DOHH2 (cell line): ENCODE results near the gene INSR.

Experiments used
- H3F3A ChIP-seq: fragments of 200-600 bp; sonication (generic), shearing (Covaris generic); 2 replicates; pipeline ENCODE4 v1.6.0; 2016; ENCODE audit warnings: antibody characterized with exemption, mild to moderate bottlenecking; ENCODE audit not compliant: control insufficient read depth, insufficient read depth
- H3K27ac ChIP-seq: fragments of 200-600 bp; sonication (generic); 2 replicates; pipeline ENCODE4 v1.5.1; 2014; ENCODE audit warnings: low read depth, mild to moderate bottlenecking, low read length, moderate library complexity
- H3K27me3 ChIP-seq: fragments of 200-600 bp; sonication (generic); 2 replicates; pipeline ENCODE4 v1.6.1; 2014; ENCODE audit warnings: mild to moderate bottlenecking, low read length, mixed read lengths; ENCODE audit not compliant: control insufficient read depth
- H3K36me3 ChIP-seq: fragments of 200-600 bp; sonication (generic); 2 replicates; pipeline ENCODE4 v1.6.1; 2014; ENCODE audit warnings: mild to moderate bottlenecking, low read length, moderate library complexity, mixed read lengths; ENCODE audit not compliant: control insufficient read depth
- H3K4me1 ChIP-seq: fragments of 200-600 bp; sonication (generic); 2 replicates; pipeline ENCODE4 v1.6.1; 2014; ENCODE audit warnings: mild to moderate bottlenecking, low read length, mixed read lengths; ENCODE audit not compliant: control insufficient read depth
- H3K4me2 ChIP-seq: fragments of 200-600 bp; sonication (generic); 2 replicates; pipeline ENCODE4 v1.6.0; 2014; ENCODE audit warnings: mild to moderate bottlenecking, low read length, moderate library complexity
- H3K4me3 ChIP-seq: fragments of 200-600 bp; sonication (generic); 2 replicates; pipeline ENCODE4 v1.5.1; 2014; ENCODE audit warnings: mild to moderate bottlenecking, low read length, mixed read lengths
- H3K79me2 ChIP-seq: fragments of 200-600 bp; sonication (generic); 2 replicates; pipeline ENCODE4 v1.6.1; 2014; ENCODE audit warnings: mild to moderate bottlenecking, low read length, mixed read lengths; ENCODE audit not compliant: control insufficient read depth
- H3K9me2 ChIP-seq: fragments of 200-600 bp; sonication (generic); replicated peaks from 2 replicates; pipeline ENCODE4 v1.6.1; 2014; ENCODE audit warnings: mild to moderate bottlenecking, low read length, mixed read lengths; ENCODE audit not compliant: control insufficient read depth
- H3K9me3 ChIP-seq: fragments of 200-600 bp; sonication (generic); 2 replicates; pipeline ENCODE4 v1.6.1; 2014; ENCODE audit warnings: antibody characterized with exemption, low read length, mixed read lengths; ENCODE audit not compliant: control insufficient read depth, insufficient read depth
- H4K20me1 ChIP-seq: fragments of 200-600 bp; sonication (generic); 2 replicates; pipeline ENCODE4 v1.6.0; 2014; ENCODE audit warnings: low read depth, mild to moderate bottlenecking, antibody characterized with exemption, low read length, moderate library complexity; ENCODE audit not compliant: control insufficient read depth, insufficient read depth
- CTCF ChIP-seq: fragments of 200-600 bp; sonication (generic); IDR thresholded peaks from one replicate; pipeline ENCODE4 v1.5.1; 2014; ENCODE audit warnings: antibody characterized with exemption, mild to moderate bottlenecking, low read depth, low read length; ENCODE audit not compliant: poor library complexity, severe bottlenecking
- EZH2phosphoT487 ChIP-seq: fragments of 200-600 bp; sonication (generic); IDR thresholded peaks from 2 replicates; pipeline ENCODE4 v1.6.1; 2017; ENCODE audit warnings: borderline replicate concordance, mild to moderate bottlenecking, antibody characterized with exemption, low read length, moderate library complexity, mixed read lengths

The INSR gene

GRCh38 chr19:7145494-7145893, 148.7 kb downstream of the INSR start:
- no peaks in the 10 kb centered on the region for H3K27me3 ChIP-seq

GRCh38 chr19:7142771-7143170, 151.4 kb downstream of the INSR start:
- no peak overlapping the region for H3K4me3 ChIP-seq
- H3K9me2 ChIP-seq, result no peaks in the 10 kb centered on the region
- no peaks in the 10 kb centered on the region for H3K36me3 ChIP-seq
- H3K4me1 ChIP-seq, result no peaks in the 10 kb centered on the region
- no peaks in the 10 kb centered on the region for H3K27me3 ChIP-seq
- H3F3A ChIP-seq, result no peaks in the 10 kb centered on the region
- no peak for TF ChIP-seq CTCF
- TF ChIP-seq EZH2phosphoT487, result no peak
- H3K4me2 ChIP-seq, result no peak overlapping the region
- H3K79me2 ChIP-seq, result no peaks in the 10 kb centered on the region
- H3K9me3 ChIP-seq, result no peaks in the 10 kb centered on the region
- no peak overlapping the region for H3K27ac ChIP-seq
- H4K20me1 ChIP-seq, result no peaks in the 10 kb centered on the region

More at GRCh38 chr19:7145494-7145893, 148.7 kb downstream of the INSR start:
- Histone ChIP-seq H3K9me3 (no peaks in the 10 kb centered on the region), H3F3A (no peaks in the 10 kb centered on the region), H3K79me2 (no peaks in the 10 kb centered on the region), H3K4me1 (no peaks in the 10 kb centered on the region), H3K36me3 (no peaks in the 10 kb centered on the region), H3K4me2 (no peak overlapping the region), H3K9me2 (no peaks in the 10 kb centered on the region), H3K4me3 (no peak overlapping the region), H3K27ac (no peak overlapping the region), H4K20me1 (no peaks in the 10 kb centered on the region)
- TF ChIP-seq EZH2phosphoT487 (no peak), CTCF (no peak)

GRCh38 chr19:7140137-7140536, 154.1 kb downstream of the INSR start:
- Histone ChIP-seq H3K27ac (no peak overlapping the region), H3K36me3 (no peaks in the 10 kb centered on the region), H3K27me3 (no peaks in the 10 kb centered on the region), H3K4me2 (no peak overlapping the region), H3K79me2 (no peaks in the 10 kb centered on the region), H3K9me2 (no peaks in the 10 kb centered on the region), H3K9me3 (no peaks in the 10 kb centered on the region), H3F3A (no peaks in the 10 kb centered on the region), H3K4me3 (no peak overlapping the region), H3K4me1 (no peaks in the 10 kb centered on the region), H4K20me1 (no peaks in the 10 kb centered on the region)
- no peak for TF ChIP-seq EZH2phosphoT487
- TF ChIP-seq CTCF, result no peak

GRCh38 chr19:7139095-7139494, 155.1 kb downstream of the INSR start:
- no peak for TF ChIP-seq CTCF
- TF ChIP-seq EZH2phosphoT487, result no peak

More at GRCh38 chr19:7139095-7139494, 155.1 kb downstream of the INSR start:
- no peak overlapping the region for H3K4me3 ChIP-seq
- H3K4me2 ChIP-seq, result no peak overlapping the region
- no peaks in the 10 kb centered on the region for H3K27me3 ChIP-seq
- H3F3A ChIP-seq, result no peaks in the 10 kb centered on the region
- no peaks in the 10 kb centered on the region for H3K36me3 ChIP-seq
- no peaks in the 10 kb centered on the region for H3K9me3 ChIP-seq
- H3K9me2 ChIP-seq, result no peaks in the 10 kb centered on the region
- H3K27ac ChIP-seq, result no peak overlapping the region
- H3K4me1 ChIP-seq, result no peaks in the 10 kb centered on the region
- no peaks in the 10 kb centered on the region for H4K20me1 ChIP-seq
- H3K79me2 ChIP-seq, result no peaks in the 10 kb centered on the region
